ENCODE data around the gene RHBDD3. TPM values are rescaled to one million over a fixed set of nuclear protein-coding genes. Genes with fewer than 3 reads are reported as not detected.

RHBDD3 gene
- total and polyA plus RNA-seq, 4 donors: 21.0 to 60.7 (median 40.8) TPM

GRCh38 chr22:29233277-29233877 is 34.4 kb downstream of the RHBDD3 start:
- peaks cover 3% of the 10 kb centered on the region for H3K4me1 ChIP-seq (ENCODE audit: control insufficient read depth, insufficient read depth, low read length)
- H3K4me3 ChIP-seq (ENCODE audit: low read depth, low read length): no peak overlapping the region
- no peak for DNase-seq (ENCODE audit: low read depth in 4 of 6, low spot score in 6 of 6)
- H3K36me3 ChIP-seq (ENCODE audit: control insufficient read depth, insufficient read depth, low read length): peaks cover 23% of the 10 kb centered on the region
- H3K27me3 ChIP-seq (ENCODE audit: control insufficient read depth, insufficient read depth, low read length): no peaks in the 10 kb centered on the region
- no peaks in the 10 kb centered on the region for H3K9me3 ChIP-seq (ENCODE audit: control insufficient read depth, insufficient read depth, low read length)
- H3K27ac ChIP-seq (ENCODE audit: low read depth, low read length): no peak overlapping the region
- WGBS (ENCODE audit: insufficient coverage): 91% methylated on average over 1 of the region's 1 CpG

GRCh38 chr22:29231971-29232959 is 35.5 kb downstream of the RHBDD3 start:
- DNase-seq (ENCODE audit: low read depth in 4 of 6, low spot score in 6 of 6): no peak
- H3K36me3 ChIP-seq (ENCODE audit: control insufficient read depth, insufficient read depth, low read length): peaks cover 23% of the 10 kb centered on the region
- H3K27me3 ChIP-seq (ENCODE audit: control insufficient read depth, insufficient read depth, low read length): no peaks in the 10 kb centered on the region
- H3K4me3 ChIP-seq (ENCODE audit: low read depth, low read length): no peak overlapping the region
- no peak overlapping the region for H3K27ac ChIP-seq (ENCODE audit: low read depth, low read length)
- peaks cover 3% of the 10 kb centered on the region for H3K4me1 ChIP-seq (ENCODE audit: control insufficient read depth, insufficient read depth, low read length)
- H3K9me3 ChIP-seq (ENCODE audit: control insufficient read depth, insufficient read depth, low read length): no peaks in the 10 kb centered on the region
- WGBS (ENCODE audit: insufficient coverage): 80% methylated on average over 21 of the region's 22 CpGs

- Histone ChIP-seq H3K4me3 (ENCODE audit: low read depth, low read length) (no peak overlapping the region), H3K9me3 (ENCODE audit: control insufficient read depth, insufficient read depth, low read length) (no peaks in the 10 kb centered on the region), H3K4me1 (ENCODE audit: control insufficient read depth, insufficient read depth, low read length) (peaks cover 3% of the 10 kb centered on the region), H3K27me3 (ENCODE audit: control insufficient read depth, insufficient read depth, low read length) (no peaks in the 10 kb centered on the region), H3K27ac (ENCODE audit: low read depth, low read length) (no peak overlapping the region), H3K36me3 (ENCODE audit: control insufficient read depth, insufficient read depth, low read length) (peaks cover 27% of the 10 kb centered on the region)
- 92% methylated on average over 17 of the region's 19 CpGs for WGBS (ENCODE audit: insufficient coverage)
- no peak for DNase-seq (ENCODE audit: low read depth in 4 of 6, low spot score in 6 of 6)
Measured at GRCh38 chr22:29230972-29231875, 36.6 kb downstream of the RHBDD3 start.

- Histone ChIP-seq H3K4me3 (ENCODE audit: low read depth, low read length) (no peak overlapping the region), H3K27ac (ENCODE audit: low read depth, low read length) (no peak overlapping the region), H3K36me3 (ENCODE audit: control insufficient read depth, insufficient read depth, low read length) (peaks cover 24% of the 10 kb centered on the region), H3K9me3 (ENCODE audit: control insufficient read depth, insufficient read depth, low read length) (no peaks in the 10 kb centered on the region), H3K4me1 (ENCODE audit: control insufficient read depth, insufficient read depth, low read length) (peaks cover 26% of the 10 kb centered on the region), H3K27me3 (ENCODE audit: control insufficient read depth, insufficient read depth, low read length) (no peaks in the 10 kb centered on the region)
- 94% methylated on average over 9 of the region's 11 CpGs for WGBS (ENCODE audit: insufficient coverage)
- DNase-seq (ENCODE audit: low read depth in 4 of 6, low spot score in 6 of 6): no peak
Measured at GRCh38 chr22:29226351-29226981, 41.3 kb downstream of the RHBDD3 start.

GRCh38 chr22:29225422-29226090 is 42.2 kb downstream of the RHBDD3 start:
- peaks cover 23% of the 10 kb centered on the region for H3K4me1 ChIP-seq (ENCODE audit: control insufficient read depth, insufficient read depth, low read length)
- no peaks in the 10 kb centered on the region for H3K27me3 ChIP-seq (ENCODE audit: control insufficient read depth, insufficient read depth, low read length)
- H3K4me3 ChIP-seq (ENCODE audit: low read depth, low read length): no peak overlapping the region
- WGBS (ENCODE audit: insufficient coverage): 67% methylated on average over 12 of the region's 16 CpGs
- no peak overlapping the region for H3K27ac ChIP-seq (ENCODE audit: low read depth, low read length)
- no peak for DNase-seq (ENCODE audit: low read depth in 4 of 6, low spot score in 6 of 6)
- no peaks in the 10 kb centered on the region for H3K9me3 ChIP-seq (ENCODE audit: control insufficient read depth, insufficient read depth, low read length)
- peaks cover 20% of the 10 kb centered on the region for H3K36me3 ChIP-seq (ENCODE audit: control insufficient read depth, insufficient read depth, low read length)

- peaks cover 23% of the 10 kb centered on the region for H3K4me1 ChIP-seq (ENCODE audit: control insufficient read depth, insufficient read depth, low read length)
- H3K27ac ChIP-seq (ENCODE audit: low read depth, low read length): no peak overlapping the region
- no peaks in the 10 kb centered on the region for H3K9me3 ChIP-seq (ENCODE audit: control insufficient read depth, insufficient read depth, low read length)
- DNase-seq (ENCODE audit: low read depth in 4 of 6, low spot score in 6 of 6): no peak
- WGBS (ENCODE audit: insufficient coverage): 94% methylated on average over 7 of the region's 7 CpGs
- H3K36me3 ChIP-seq (ENCODE audit: control insufficient read depth, insufficient read depth, low read length): peaks cover 22% of the 10 kb centered on the region
- H3K27me3 ChIP-seq (ENCODE audit: control insufficient read depth, insufficient read depth, low read length): no peaks in the 10 kb centered on the region
- H3K4me3 ChIP-seq (ENCODE audit: low read depth, low read length): no peak overlapping the region
Measured at GRCh38 chr22:29224859-29225410, 42.8 kb downstream of the RHBDD3 start.

GRCh38 chr22:29224121-29224858 is 43.5 kb downstream of the RHBDD3 start:
- H3K36me3 ChIP-seq (ENCODE audit: control insufficient read depth, insufficient read depth, low read length): peaks cover 25% of the 10 kb centered on the region
- 80% methylated on average over 12 of the region's 19 CpGs for WGBS (ENCODE audit: insufficient coverage)
- no peak overlapping the region for H3K27ac ChIP-seq (ENCODE audit: low read depth, low read length)
- peak in 1 of 6 donors; percentile 71 for DNase-seq (ENCODE audit: low read depth in 4 of 6, low spot score in 6 of 6)
- H3K27me3 ChIP-seq (ENCODE audit: control insufficient read depth, insufficient read depth, low read length): no peaks in the 10 kb centered on the region
- H3K9me3 ChIP-seq (ENCODE audit: control insufficient read depth, insufficient read depth, low read length): no peaks in the 10 kb centered on the region
- H3K4me1 ChIP-seq (ENCODE audit: control insufficient read depth, insufficient read depth, low read length): peaks cover 23% of the 10 kb centered on the region
- no peak overlapping the region for H3K4me3 ChIP-seq (ENCODE audit: low read depth, low read length)

Data from spinal cord (tissue), 10 donors.